T-helper 2 cell treated with Interferon-gamma antibody and Interleukin-4, amounts not matched to agents 5 μg/mL and 100 μg/mL, for 36 hours (primary cell): ENCODE results near the gene PDZD4.

Experiments used
- DNase-seq: peaks from one replicate; pipeline ENCODE4 v3.0.0; 2021; ENCODE audit warnings: low spot score
- H3K27ac Mint-ChIP-seq: one replicate; pipeline ENCODE4 v1.8.0; 2021; ENCODE audit warnings: mild to moderate bottlenecking, mixed read lengths
- H3K27me3 Mint-ChIP-seq: one replicate; pipeline ENCODE4 v1.8.0; 2021; ENCODE audit warnings: low read depth, mixed read lengths
- H3K36me3 Mint-ChIP-seq: one replicate; pipeline ENCODE4 v1.8.0; 2021; ENCODE audit warnings: low read depth, mixed read lengths
- H3K4me1 Mint-ChIP-seq: one replicate; pipeline ENCODE4 v1.8.0; 2021; ENCODE audit warnings: low read depth, mixed read lengths
- H3K4me3 Mint-ChIP-seq: one replicate; pipeline ENCODE4 v1.8.0; 2022; ENCODE audit warnings: mild to moderate bottlenecking, moderate library complexity, mixed read lengths
- H3K9me3 Mint-ChIP-seq: one replicate; pipeline ENCODE4 v1.8.0; 2021; ENCODE audit warnings: mixed read lengths

PDZD4 gene

GRCh38 chrX:153863251-153863991, 33.1 kb upstream of the PDZD4 start:
- Mint-ChIP-seq H3K9me3 (no peaks in the 10 kb centered on the region), H3K27me3 (no peaks in the 10 kb centered on the region), H3K36me3 (no peaks in the 10 kb centered on the region), H3K27ac (no peak overlapping the region), H3K4me3 (no peak overlapping the region), H3K4me1 (no peaks in the 10 kb centered on the region)
- DNase-seq = no peak

DNA sequence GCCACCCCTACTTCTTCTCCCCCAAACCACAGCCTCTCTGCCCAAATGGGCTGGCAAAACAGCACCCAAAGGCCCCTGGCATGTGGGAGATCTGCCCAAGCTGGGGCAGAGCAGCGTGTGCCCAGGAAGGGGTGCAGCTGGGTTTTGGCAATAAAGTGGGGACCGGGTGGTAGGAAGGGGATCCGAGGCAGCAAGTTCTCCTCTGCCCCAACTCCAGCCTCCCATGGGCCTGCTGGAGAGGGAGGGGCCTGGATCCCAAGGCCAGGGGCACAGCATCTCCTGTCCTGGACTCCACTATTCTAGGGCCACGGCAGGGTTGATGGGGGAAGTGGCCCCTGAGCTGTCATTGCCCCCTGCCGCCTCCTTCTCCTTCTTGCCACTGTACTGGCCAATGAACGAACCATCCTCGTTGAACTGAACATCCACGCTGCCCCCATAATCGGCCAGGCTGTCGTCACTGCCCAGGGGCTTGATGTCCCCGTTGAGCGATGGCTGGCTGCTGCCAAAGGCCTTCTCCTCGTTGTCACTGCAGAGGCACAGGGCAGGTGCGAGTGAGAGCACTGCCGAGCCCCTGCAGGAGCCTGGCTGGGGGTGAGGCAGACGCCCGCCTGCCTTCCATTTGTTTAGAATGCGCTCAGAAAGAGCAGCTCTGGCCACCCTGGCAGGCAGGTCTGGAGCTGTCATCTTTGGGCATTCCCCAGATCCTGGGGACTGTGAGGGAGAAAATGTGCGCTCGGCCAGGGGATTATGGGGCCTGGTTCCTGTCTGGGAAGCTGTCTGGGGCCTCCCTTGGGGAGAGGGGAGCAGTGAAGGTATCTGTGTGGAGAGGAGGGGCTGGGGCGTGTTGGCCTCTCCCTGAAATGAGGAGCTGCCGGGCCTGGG, 32.3 kb upstream of the PDZD4 start:
- Mint-ChIP-seq H3K27ac (no peak overlapping the region), H3K36me3 (no peaks in the 10 kb centered on the region), H3K4me1 (peaks cover 1% of the 10 kb centered on the region), H3K4me3 (no peak overlapping the region), H3K9me3 (no peaks in the 10 kb centered on the region), H3K27me3 (no peaks in the 10 kb centered on the region)
- DNase-seq = no peak

DNA sequence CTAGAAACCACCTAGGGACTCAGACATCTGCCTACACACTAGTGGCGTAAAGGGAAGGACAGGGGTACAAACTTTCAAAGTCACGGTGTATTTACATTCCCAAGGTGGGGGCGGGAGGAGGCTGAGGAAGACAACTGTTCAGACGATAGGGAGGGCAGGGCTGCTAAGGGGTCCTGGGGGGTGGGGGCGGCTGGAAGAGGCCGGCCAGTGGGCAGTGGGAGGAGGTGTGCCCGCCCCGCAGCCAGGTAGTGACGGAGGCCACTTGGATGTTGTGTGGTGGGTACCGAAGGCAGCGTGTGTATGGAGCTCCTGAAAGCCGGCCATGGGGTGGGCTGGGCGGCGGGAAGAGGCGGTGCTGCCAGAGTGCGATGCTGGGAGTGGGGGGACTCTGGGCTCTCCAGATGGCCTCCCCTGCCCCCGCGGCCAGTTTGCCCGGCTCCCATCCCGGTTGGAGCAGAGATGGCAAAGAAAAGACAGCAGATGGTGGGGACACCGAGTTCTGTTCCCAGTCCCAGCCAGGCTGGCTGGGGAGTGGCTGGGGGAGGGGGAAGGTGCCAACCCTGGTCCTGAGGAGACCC, 31.5 kb upstream of the PDZD4 start:
- Mint-ChIP-seq H3K9me3 (no peaks in the 10 kb centered on the region), H3K4me1 (peaks cover 7% of the 10 kb centered on the region), H3K4me3 (no peak overlapping the region), H3K27ac (no peak overlapping the region), H3K36me3 (no peaks in the 10 kb centered on the region), H3K27me3 (no peaks in the 10 kb centered on the region)
- no peak for DNase-seq

GRCh38 chrX:153861151-153861550, 30.8 kb upstream of the PDZD4 start:
- Mint-ChIP-seq H3K27ac (no peak overlapping the region), H3K4me3 (no peak overlapping the region), H3K27me3 (no peaks in the 10 kb centered on the region), H3K4me1 (peaks cover 7% of the 10 kb centered on the region), H3K9me3 (no peaks in the 10 kb centered on the region), H3K36me3 (no peaks in the 10 kb centered on the region)
- DNase-seq = no peak

GRCh38 chrX:153857348-153857903, 27.1 kb upstream of the PDZD4 start:
- H3K27ac Mint-ChIP-seq = no peak overlapping the region
- H3K36me3 Mint-ChIP-seq = no peaks in the 10 kb centered on the region
- DNase-seq = no peak
- H3K4me3 Mint-ChIP-seq = no peak overlapping the region
- no peaks in the 10 kb centered on the region for H3K9me3 Mint-ChIP-seq
- H3K27me3 Mint-ChIP-seq = peaks cover 5% of the 10 kb centered on the region
- peaks cover 7% of the 10 kb centered on the region for H3K4me1 Mint-ChIP-seq

DNA sequence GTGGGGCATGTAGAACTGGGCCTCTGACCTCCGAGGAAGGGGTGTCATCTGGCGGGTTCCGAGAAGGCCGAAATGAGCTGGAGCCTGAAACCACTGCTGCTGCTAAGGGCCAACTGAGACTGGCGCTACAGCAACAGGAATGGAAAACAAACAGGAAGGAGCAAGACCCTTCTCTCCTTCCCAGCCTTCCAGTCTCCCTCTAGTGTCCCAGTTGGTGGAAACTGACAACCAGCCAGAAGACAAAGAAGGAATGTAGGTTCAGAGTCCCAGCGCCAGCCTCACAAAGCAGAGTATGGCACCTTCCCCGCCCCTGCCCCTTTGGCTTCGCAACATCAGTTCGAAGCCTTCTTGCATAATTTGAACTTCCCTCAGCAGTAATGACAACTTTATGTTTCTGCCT, 24.4 kb upstream of the PDZD4 start:
- peaks cover 11% of the 10 kb centered on the region for H3K27me3 Mint-ChIP-seq
- H3K4me1 Mint-ChIP-seq = peaks cover 7% of the 10 kb centered on the region
- DNase-seq = no peak
- no peak overlapping the region for H3K27ac Mint-ChIP-seq
- no peaks in the 10 kb centered on the region for H3K9me3 Mint-ChIP-seq
- no peaks in the 10 kb centered on the region for H3K36me3 Mint-ChIP-seq
- no peak overlapping the region for H3K4me3 Mint-ChIP-seq

- Mint-ChIP-seq H3K27me3 (peaks cover 11% of the 10 kb centered on the region), H3K4me3 (no peak overlapping the region), H3K4me1 (peaks cover 7% of the 10 kb centered on the region), H3K36me3 (no peaks in the 10 kb centered on the region), H3K27ac (no peak overlapping the region), H3K9me3 (no peaks in the 10 kb centered on the region)
- no peak for DNase-seq
These were observed 23.5 kb upstream of the PDZD4 start for GRCh38 chrX:153853902-153854267.

- DNase-seq = no peak
- Mint-ChIP-seq H3K4me1 (peaks cover 7% of the 10 kb centered on the region), H3K36me3 (no peaks in the 10 kb centered on the region), H3K4me3 (no peak overlapping the region), H3K27me3 (peaks cover 11% of the 10 kb centered on the region), H3K9me3 (no peaks in the 10 kb centered on the region), H3K27ac (no peak overlapping the region)
These were observed 23.0 kb upstream of the PDZD4 start for GRCh38 chrX:153853180-153853901.

DNA sequence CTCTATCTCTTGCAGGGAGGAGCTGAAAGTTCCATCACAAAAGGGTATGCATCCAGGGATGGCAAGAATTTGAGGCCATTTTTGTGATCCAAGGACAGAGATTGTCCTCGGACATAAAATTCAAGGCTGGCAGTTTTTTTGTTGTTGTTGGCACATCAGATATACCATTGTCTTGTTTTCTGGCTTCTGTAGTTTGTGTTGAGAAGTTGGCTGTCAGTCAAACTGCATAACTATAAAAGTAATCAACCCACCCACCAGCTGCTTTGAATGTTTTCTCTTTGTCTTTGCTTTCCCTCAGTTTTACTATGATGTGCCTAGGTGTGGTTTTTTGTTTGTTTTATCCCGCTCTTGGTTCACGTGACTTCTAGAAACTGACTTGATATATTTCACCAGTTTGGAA, 21.6 kb upstream of the PDZD4 start:
- H3K4me1 Mint-ChIP-seq = peaks cover under 1% of the 10 kb centered on the region
- no peak overlapping the region for H3K27ac Mint-ChIP-seq
- no peaks in the 10 kb centered on the region for H3K9me3 Mint-ChIP-seq

DNA sequence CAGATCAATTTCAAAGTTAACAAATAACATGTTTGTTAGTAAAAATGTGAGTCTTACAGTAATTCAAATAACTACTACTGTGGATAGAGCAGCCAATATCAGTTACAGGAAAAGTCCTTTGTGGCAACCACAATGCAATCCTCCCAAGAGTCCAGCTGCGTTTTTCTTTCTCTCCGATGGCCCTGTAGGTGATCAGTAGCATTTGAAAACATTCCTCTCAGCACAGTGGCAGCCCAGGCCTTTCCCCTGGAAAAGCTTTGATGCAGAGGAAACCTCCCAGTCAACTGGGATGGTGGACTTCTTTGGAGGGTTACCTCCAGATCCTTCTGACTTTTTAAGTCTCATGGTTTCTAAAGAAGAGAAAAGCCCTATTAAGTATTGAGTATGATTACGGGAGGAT, 18.0 kb upstream of the PDZD4 start:
- H3K27me3 Mint-ChIP-seq = peaks cover 25% of the 10 kb centered on the region
- no peaks in the 10 kb centered on the region for H3K9me3 Mint-ChIP-seq
- no peak overlapping the region for H3K4me3 Mint-ChIP-seq
- H3K27ac Mint-ChIP-seq = no peak overlapping the region
- no peak for DNase-seq
- no peaks in the 10 kb centered on the region for H3K36me3 Mint-ChIP-seq
- no peaks in the 10 kb centered on the region for H3K4me1 Mint-ChIP-seq

More for the DNA sequence above, 21.6 kb upstream of the PDZD4 start:
- Mint-ChIP-seq H3K27me3 (peaks cover 11% of the 10 kb centered on the region), H3K36me3 (no peaks in the 10 kb centered on the region), H3K4me3 (no peak overlapping the region)
- DNase-seq = no peak

DNA sequence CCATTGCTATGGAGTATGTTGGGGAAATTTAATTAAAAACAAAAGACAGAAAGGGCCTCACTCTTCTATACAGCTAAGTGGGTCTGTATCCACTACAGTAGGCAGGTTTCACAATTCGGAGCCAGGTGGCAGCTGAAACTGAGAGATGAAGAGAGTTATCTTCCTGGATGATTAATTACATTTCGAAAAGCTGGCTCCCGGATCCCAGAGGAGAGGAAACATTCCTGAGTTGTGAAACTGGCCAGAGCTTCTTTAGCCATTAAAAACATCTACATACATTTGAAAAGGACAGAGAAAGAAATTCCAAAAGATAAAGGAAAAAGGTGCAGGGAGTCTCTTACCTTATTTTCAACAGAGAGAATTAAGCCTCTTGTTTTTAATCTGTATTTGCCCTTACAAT, 15.5 kb upstream of the PDZD4 start:
- Mint-ChIP-seq H3K27ac (no peak overlapping the region), H3K27me3 (peaks cover 29% of the 10 kb centered on the region), H3K4me3 (no peak overlapping the region), H3K36me3 (no peaks in the 10 kb centered on the region), H3K9me3 (no peaks in the 10 kb centered on the region), H3K4me1 (no peaks in the 10 kb centered on the region)
- no peak for DNase-seq

DNA sequence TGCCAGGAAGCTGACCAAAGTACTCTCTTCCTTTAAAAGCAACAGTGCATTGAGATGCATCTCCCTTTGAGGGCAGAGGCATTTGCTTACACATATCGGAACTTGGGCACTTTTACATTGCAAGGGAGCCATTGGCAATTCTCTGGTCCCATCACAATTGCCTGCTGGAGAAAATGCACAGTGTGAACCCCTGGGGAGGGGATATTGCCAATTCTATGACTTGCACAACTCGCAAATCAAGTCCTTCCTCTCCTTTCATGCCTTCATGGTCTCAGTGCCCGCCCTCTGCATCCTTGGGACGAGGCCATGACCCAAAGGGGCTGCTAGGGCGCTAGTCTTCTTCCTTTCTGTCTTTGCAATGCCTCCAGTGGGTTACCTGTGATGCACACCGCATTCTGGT, 14.9 kb upstream of the PDZD4 start:
- Mint-ChIP-seq H3K4me3 (no peak overlapping the region), H3K36me3 (no peaks in the 10 kb centered on the region), H3K9me3 (no peaks in the 10 kb centered on the region), H3K4me1 (no peaks in the 10 kb centered on the region), H3K27ac (no peak overlapping the region), H3K27me3 (peaks cover 29% of the 10 kb centered on the region)
- no peak for DNase-seq

DNA sequence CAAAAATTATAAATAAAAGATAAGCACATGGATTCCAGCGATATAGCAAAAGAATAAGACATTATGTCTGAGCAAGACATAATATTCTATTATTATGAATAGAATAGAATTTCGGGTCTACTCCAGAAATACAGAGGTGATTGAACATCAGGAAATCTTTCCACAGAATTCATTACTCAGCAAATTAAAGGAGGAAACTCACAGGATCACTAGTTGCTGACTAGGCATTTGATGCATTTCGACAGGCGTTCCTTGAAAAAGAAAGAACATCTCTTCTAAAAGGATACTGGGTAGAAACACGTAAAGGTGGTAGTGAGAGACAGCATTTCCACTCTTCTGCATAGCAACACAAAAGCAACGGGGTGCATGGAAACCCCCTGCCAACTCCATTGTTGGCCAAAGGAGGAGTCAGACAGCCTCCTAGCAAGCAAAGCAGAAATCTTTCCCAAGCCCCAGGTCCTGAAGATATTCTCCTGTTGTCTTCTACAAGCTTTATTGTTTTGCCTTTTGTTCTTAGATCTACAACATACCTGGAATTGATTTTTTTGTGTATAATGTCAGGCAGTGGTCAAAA, 14.3 kb upstream of the PDZD4 start:
- Mint-ChIP-seq H3K9me3 (no peaks in the 10 kb centered on the region), H3K4me1 (no peaks in the 10 kb centered on the region), H3K27me3 (peaks cover 34% of the 10 kb centered on the region), H3K36me3 (no peaks in the 10 kb centered on the region), H3K27ac (no peak overlapping the region), H3K4me3 (no peak overlapping the region)
- DNase-seq = no peak
